ENCODE measurements around the gene NPPA. TPM values are rescaled to one million over a fixed set of nuclear protein-coding genes. Genes with fewer than 3 reads are reported as not detected.

The NPPA gene
- total RNA-seq, 6 experiments from 2014 or later = not detected

DNA sequence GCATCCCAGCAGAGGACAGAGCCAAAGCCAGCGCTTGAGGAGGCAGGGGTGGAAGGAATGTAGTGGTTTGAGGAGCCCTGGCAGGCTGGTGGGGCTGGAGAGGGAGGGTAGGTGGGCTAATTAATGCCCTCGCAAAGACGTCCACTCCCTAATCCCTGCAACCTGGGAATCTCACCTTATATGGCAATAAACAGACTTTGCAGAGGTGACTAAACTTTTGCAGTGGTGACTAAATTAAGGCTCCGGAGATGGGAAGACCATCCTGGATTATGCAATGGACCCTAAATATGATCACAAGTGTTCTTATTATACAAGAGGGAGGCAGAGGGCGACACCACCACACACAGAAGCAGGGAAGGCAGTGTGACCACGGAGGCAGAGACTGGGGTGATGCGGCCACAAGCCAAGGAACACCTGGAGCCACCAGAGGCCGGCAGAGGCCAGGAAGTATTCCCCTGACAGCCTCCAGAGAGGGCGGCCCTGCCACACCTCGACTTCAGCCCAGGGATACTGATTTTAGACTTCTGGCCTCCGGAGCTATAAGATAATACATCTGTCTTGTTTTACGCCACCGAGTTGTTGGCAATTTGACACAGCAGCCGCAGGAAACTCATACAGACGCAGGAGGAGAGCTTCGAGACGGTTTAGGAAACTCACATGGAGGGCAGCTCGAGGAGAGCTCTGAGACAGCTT lies 34.3 kb upstream of the NPPA start:
- H3K27me3 Mint-ChIP-seq (ENCODE audit: insufficient read depth) = peaks cover 36% of the 10 kb centered on the region
- no peak overlapping the region for H3K4me3 Mint-ChIP-seq
- TF ChIP-seq, protein P1, sequence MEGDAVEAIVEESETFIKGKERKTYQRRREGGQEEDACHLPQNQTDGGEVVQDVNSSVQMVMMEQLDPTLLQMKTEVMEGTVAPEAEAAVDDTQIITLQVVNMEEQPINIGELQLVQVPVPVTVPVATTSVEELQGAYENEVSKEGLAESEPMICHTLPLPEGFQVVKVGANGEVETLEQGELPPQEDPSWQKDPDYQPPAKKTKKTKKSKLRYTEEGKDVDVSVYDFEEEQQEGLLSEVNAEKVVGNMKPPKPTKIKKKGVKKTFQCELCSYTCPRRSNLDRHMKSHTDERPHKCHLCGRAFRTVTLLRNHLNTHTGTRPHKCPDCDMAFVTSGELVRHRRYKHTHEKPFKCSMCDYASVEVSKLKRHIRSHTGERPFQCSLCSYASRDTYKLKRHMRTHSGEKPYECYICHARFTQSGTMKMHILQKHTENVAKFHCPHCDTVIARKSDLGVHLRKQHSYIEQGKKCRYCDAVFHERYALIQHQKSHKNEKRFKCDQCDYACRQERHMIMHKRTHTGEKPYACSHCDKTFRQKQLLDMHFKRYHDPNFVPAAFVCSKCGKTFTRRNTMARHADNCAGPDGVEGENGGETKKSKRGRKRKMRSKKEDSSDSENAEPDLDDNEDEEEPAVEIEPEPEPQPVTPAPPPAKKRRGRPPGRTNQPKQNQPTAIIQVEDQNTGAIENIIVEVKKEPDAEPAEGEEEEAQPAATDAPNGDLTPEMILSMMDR (IDR thresholded peaks at IDR 0.05) = no peak
- no peaks in the 10 kb centered on the region for H3K36me3 Mint-ChIP-seq (ENCODE audit: low read depth)
- H3K9me3 Mint-ChIP-seq = 0 out of 2 replicates have a peak, but pooled peaks cover 3% of the 10 kb centered on the region
- no peak for DNase-seq
- H3K4me1 Mint-ChIP-seq (ENCODE audit: low read depth) = no peaks in the 10 kb centered on the region
- no peak overlapping the region for H3K27ac Mint-ChIP-seq

DNA sequence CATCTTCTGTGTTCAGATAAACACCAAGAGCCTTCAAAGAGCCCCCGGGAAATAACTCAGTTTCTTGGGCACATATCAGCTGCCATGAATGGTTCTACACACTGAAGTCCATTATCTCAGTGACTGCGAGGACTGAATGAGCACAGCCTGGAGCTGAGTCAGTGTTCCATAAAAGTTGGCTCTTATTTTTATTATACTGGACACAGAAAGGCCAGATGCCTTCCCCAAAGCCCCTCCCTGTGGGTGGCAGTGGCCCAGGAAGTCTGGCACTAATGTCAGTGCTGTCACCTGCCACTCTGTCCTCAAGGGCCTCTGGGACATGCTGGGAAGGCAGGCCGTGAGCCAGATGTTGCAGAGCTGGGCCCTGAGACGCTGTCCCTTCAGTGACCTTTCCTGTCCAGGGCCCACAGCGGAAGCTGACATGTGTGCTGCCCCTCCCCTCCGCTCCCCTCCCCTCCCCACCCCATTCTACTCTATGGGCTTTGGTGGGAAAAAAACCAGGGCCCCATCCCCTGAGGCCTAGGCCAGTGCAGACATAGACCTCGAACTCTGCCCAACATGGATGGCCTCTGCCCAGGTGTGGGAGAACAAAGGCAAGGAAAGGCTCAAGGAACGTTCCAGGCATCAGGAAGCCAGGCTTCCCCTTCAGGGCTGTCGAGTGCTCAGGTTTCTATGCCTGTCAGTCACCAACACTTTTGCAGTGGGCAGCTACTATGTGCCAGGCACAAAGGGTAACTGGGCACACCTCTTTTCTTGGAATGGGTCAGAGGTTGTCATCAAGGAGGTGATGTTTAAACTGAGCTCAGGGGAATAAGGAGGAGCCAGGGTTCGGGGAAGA lies 33.5 kb upstream of the NPPA start:
- TF ChIP-seq, protein P1 (IDR thresholded peaks at IDR 0.05) = no peak
- no peak for DNase-seq
- 0 out of 2 replicates have a peak, but pooled peaks cover 3% of the 10 kb centered on the region for H3K9me3 Mint-ChIP-seq
- H3K4me1 Mint-ChIP-seq (ENCODE audit: low read depth) = no peaks in the 10 kb centered on the region
- no peak overlapping the region for H3K27ac Mint-ChIP-seq
- H3K36me3 Mint-ChIP-seq (ENCODE audit: low read depth) = no peaks in the 10 kb centered on the region
- H3K27me3 Mint-ChIP-seq (ENCODE audit: insufficient read depth) = peaks cover 34% of the 10 kb centered on the region
- H3K4me3 Mint-ChIP-seq = no peak overlapping the region

DNA sequence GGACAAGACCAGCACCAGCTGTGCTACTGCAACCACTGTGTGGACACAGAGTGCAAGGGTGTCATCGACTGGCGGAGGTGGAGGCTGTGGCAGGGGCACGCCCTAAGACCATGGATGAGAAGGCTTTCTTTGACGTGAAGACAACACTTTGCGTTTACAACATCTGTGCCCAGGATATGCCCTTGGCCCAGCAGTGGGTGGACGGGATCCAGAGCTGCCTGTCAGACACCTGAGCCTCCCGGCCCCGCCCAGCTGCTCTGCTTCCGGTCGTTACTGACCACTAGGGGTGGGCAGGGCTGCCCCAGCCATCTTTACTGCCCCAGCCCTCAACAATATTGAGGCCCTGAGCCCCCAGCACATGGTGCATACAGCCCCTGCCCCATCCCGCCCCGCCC lies 32.6 kb upstream of the NPPA start:
- Mint-ChIP-seq H3K36me3 (ENCODE audit: low read depth) (no peaks in the 10 kb centered on the region), H3K27me3 (ENCODE audit: insufficient read depth) (peaks cover 39% of the 10 kb centered on the region), H3K4me3 (no peak overlapping the region), H3K4me1 (ENCODE audit: low read depth) (no peaks in the 10 kb centered on the region), H3K27ac (no peak overlapping the region), H3K9me3 (0 out of 2 replicates have a peak, but pooled peaks cover 3% of the 10 kb centered on the region)
- no peak for DNase-seq
- TF ChIP-seq, protein P1 (IDR thresholded peaks at IDR 0.05) = 0 out of 2 replicates have a peak, but pooled peaks have one; percentile 7

DNA sequence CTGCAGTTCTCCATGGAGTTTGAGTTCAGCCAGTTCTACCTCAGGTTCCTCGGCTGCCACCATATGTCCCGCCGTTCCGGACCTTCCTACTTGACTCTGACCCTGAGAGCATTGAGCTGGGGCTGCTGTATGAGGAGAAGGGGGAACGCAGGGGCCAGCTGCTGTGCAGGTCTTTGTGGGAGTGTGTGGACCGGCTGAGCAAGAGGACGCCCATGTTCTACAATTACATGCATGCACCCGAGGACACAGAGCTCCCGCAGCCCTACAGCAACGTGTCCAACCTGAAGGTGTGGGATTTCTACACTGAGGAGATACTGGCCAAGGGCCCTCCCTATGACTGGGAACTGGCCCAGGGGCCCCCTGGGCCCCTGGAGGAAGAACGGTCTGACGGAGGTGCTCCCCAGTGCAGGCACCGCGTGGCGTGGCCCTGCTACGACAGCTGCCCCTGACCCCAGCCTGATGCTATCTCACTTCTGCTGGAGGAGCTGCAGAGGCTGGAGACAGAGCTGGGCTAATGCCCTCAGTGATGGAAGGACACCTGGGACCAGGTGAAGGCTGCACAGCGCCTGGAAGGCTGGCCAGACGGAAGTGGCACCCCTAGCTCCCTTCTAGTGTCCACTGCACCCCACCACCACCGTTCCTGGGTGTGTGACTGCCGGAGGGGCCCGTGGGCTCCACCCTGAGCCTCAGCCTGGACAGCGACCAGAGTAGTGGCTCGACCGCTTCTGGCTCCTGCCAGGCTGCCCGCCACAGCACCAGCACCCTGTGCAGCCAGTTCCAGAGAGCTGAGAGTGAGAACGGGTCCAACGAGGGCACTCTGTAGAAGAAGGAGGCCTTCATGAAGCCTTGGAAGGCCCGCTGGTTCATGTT lies 32.0 kb upstream of the NPPA start:
- TF ChIP-seq, protein P1 (IDR thresholded peaks at IDR 0.05) = no peak
- Mint-ChIP-seq H3K4me3 (no peak overlapping the region), H3K27ac (no peak overlapping the region), H3K9me3 (0 out of 2 replicates have a peak, but pooled peaks cover 3% of the 10 kb centered on the region), H3K4me1 (ENCODE audit: low read depth) (no peaks in the 10 kb centered on the region), H3K36me3 (ENCODE audit: low read depth) (no peaks in the 10 kb centered on the region), H3K27me3 (ENCODE audit: insufficient read depth) (peaks cover 43% of the 10 kb centered on the region)
- no peak for DNase-seq

DNA sequence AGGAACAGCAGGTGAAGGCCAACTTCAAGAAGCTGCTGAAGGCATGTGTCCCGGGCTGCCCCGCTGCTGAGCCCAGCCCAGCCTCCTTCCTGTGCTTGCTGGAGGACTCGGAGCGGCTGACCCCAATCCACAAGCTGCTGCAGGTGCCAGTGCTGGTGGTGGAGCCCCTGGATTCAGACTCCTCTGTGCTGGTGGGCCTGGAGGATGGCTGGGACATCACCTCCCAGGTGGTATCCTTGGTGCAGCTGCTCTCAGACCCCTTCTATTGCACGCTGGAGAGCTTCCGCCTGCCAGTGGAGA lies 31.3 kb upstream of the NPPA start:
- H3K27me3 Mint-ChIP-seq (ENCODE audit: insufficient read depth) = peaks cover 47% of the 10 kb centered on the region

More for the DNA sequence above, 31.3 kb upstream of the NPPA start:
- Mint-ChIP-seq H3K9me3 (0 out of 2 replicates have a peak, but pooled peaks cover 3% of the 10 kb centered on the region), H3K4me3 (no peak overlapping the region), H3K36me3 (ENCODE audit: low read depth) (no peaks in the 10 kb centered on the region), H3K4me1 (ENCODE audit: low read depth) (no peaks in the 10 kb centered on the region), H3K27ac (no peak overlapping the region)
- TF ChIP-seq, protein P1 (IDR thresholded peaks at IDR 0.05) = no peak
- no peak for DNase-seq
